Erythroblast (primary cell): ENCODE measurements around the gene WASF2.

Source experiments
- GATA1 ChIP-seq: IDR thresholded peaks from 2 replicates; pipeline ENCODE4 v1.6.1; 2011; ENCODE audit warnings: low read depth, mild to moderate bottlenecking, control low read depth, low read length, moderate library complexity
- POLR2A ChIP-seq: IDR thresholded peaks from 2 replicates; pipeline ENCODE4 v1.6.1; 2011; ENCODE audit warnings: mild to moderate bottlenecking, low read length

DNA sequence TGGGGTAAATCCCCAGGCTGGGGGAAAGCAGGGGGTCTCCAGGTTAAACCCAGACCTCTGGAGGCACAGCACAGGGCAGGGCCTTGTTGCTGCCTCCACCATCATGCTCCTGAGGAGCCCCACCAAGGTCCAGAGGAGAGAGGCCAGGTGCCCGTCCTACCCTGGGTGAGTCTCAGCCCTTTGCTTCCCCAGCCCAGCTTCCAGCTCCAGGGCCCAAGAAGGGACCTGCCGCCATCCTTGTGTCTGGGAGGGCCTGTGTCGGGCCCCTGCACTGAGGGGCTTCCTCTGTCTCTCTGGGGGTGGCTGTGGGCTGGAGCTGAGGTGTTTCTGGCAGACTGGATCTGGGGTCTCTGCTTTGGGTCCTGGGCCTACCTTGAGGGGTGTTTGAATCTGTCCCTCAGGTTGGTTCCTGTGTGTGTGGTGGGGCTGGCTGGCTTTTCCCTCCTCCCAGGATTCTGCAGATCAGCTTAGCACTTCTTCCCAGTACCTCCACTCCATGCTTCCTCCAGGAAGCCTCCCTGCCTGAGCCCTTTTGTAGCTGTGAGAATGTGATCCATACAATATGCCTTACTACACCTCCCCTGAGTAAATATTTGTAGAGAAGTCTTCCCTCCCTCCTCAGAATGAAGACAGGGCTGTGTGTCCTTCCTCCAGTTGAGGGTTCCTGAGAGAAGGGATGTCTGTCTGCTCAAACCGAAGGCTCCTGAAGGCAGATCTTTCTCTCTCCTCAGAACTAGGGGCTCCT, 91.4 kb downstream of the WASF2 start:
- TF ChIP-seq POLR2A (no peak), GATA1 (no peak)
